HepG2 (cell line): ENCODE data around the gene SUPT4H1. TPM values are rescaled to one million over a fixed set of nuclear protein-coding genes. Genes with fewer than 3 reads are reported as not detected.
A peak's percentile ranks its signal among the peaks of the same experiment; 100 is the strongest.

Source experiments
- ATRX ChIP-seq: sonication (generic); formaldehyde crosslinking; IDR thresholded peaks from 2 replicates; pipeline ENCODE4 v1.4.0; 2020; ENCODE audit warnings: missing genetic modification reagents, borderline replicate concordance
- CHD2 ChIP-seq: IDR thresholded peaks from 2 replicates; pipeline ENCODE4 v1.6.1; 2011; ENCODE audit warnings: low read depth, low read length, improper control_type of control experiment
- FOSL2 ChIP-seq: sonication (generic); formaldehyde crosslinking; IDR thresholded peaks from 2 replicates; pipeline ENCODE4 v1.4.0; 2020; ENCODE audit warnings: missing genetic modification reagents
- FOXK2 ChIP-seq: fragments of 450-650 bp; IDR thresholded peaks from 2 replicates; pipeline ENCODE4 v1.6.1; 2016
- GATA4 ChIP-seq: sonication (generic); IDR thresholded peaks from 2 replicates; pipeline ENCODE4 v1.6.1; 2016; ENCODE audit warnings: antibody characterized with exemption, low read depth, borderline replicate concordance
- HNF4A ChIP-seq: sonication (generic); formaldehyde crosslinking; IDR thresholded peaks from 2 replicates; pipeline ENCODE4 v1.4.0; 2020; ENCODE audit warnings: missing genetic modification reagents
- KDM1A ChIP-seq: IDR thresholded peaks from 2 replicates; pipeline ENCODE4 v1.6.1; 2016; ENCODE audit warnings: missing compliant biosample characterization
- KDM5B ChIP-seq: sonication (generic); formaldehyde crosslinking; IDR thresholded peaks from 2 replicates; pipeline ENCODE4 v1.4.0; 2020; ENCODE audit warnings: missing genetic modification reagents, mild to moderate bottlenecking, borderline replicate concordance
- KDM6A ChIP-seq: IDR thresholded peaks from 2 replicates; pipeline ENCODE4 v1.6.1; 2016; ENCODE audit warnings: low read depth
- MAZ ChIP-seq, 2 experiments: sonication (generic) in 1 of 2; formaldehyde crosslinking in 1 of 2; IDR thresholded peaks; 2 replicates each; pipeline versions ENCODE4 v1.5.0 to v1.6.1; 2012 to 2020; ENCODE audit warnings: low read depth in 2 of 2, mild to moderate bottlenecking in 2 of 2, borderline replicate concordance in 1 of 2, improper control_type of control experiment in 1 of 2, low read length in 1 of 2, missing genetic modification reagents in 1 of 2, moderate library complexity in 1 of 2
- MEIS1 ChIP-seq: sonication (generic); formaldehyde crosslinking; IDR thresholded peaks from 2 replicates; pipeline ENCODE4 v1.9.0; 2021; ENCODE audit warnings: mild to moderate bottlenecking, missing genetic modification reagents, moderate library complexity, borderline replicate concordance
- PITX1 ChIP-seq: sonication (generic); formaldehyde crosslinking; IDR thresholded peaks from 2 replicates; pipeline ENCODE4 v1.5.1; 2020; ENCODE audit warnings: mild to moderate bottlenecking, missing genetic modification reagents
- PTBP1 ChIP-seq: fragments of 200-400 bp; formaldehyde crosslinking; IDR thresholded peaks from 2 replicates; pipeline ENCODE4 v1.6.1; 2018; ENCODE audit warnings: low read length, low read depth; ENCODE audit not compliant: poor library complexity, severe bottlenecking
- RBM22 ChIP-seq: fragments of 200-400 bp; formaldehyde crosslinking; optimal IDR thresholded peaks from 2 replicates; pipeline ENCODE3; 2017; ENCODE audit warnings: mild to moderate bottlenecking, low read length, moderate library complexity
- SP140L ChIP-seq: sonication (generic); formaldehyde crosslinking; IDR thresholded peaks from 2 replicates; pipeline ENCODE4 v1.4.0; 2020; ENCODE audit warnings: missing genetic modification reagents, borderline replicate concordance
- STAT5B ChIP-seq: sonication (generic); formaldehyde crosslinking; IDR thresholded peaks from 2 replicates; pipeline ENCODE4 v1.4.0; 2020; ENCODE audit warnings: missing genetic modification reagents
- ZBTB46 ChIP-seq: sonication (generic); formaldehyde crosslinking; IDR thresholded peaks from 2 replicates; pipeline ENCODE4 v1.4.0; 2020; ENCODE audit warnings: mild to moderate bottlenecking, missing genetic modification reagents, borderline replicate concordance
- ZNF44 ChIP-seq: sonication (generic); formaldehyde crosslinking; IDR thresholded peaks from 2 replicates; pipeline ENCODE4 v1.5.1; 2020; ENCODE audit warnings: mild to moderate bottlenecking, missing genetic modification reagents
- ZNF577 ChIP-seq: sonication (generic); formaldehyde crosslinking; IDR thresholded peaks from 2 replicates; pipeline ENCODE4 v1.4.0; 2020; ENCODE audit warnings: mild to moderate bottlenecking, low read depth, missing genetic modification reagents, borderline replicate concordance
- ZNF891 ChIP-seq: sonication (generic); formaldehyde crosslinking; IDR thresholded peaks from 2 replicates; pipeline ENCODE4 v1.5.0; 2020; ENCODE audit warnings: mild to moderate bottlenecking, missing genetic modification reagents
- ZSCAN25 ChIP-seq: sonication (generic); formaldehyde crosslinking; IDR thresholded peaks from 2 replicates; pipeline ENCODE4 v1.8.0; 2022; ENCODE audit warnings: mild to moderate bottlenecking, missing genetic modification reagents
- polyA plus RNA-seq, 8 experiments: library from polyadenylated mRNA; depleted of rRNA in 3 of 8; stranded (reverse) in 7 of 8; unstranded in 1 of 8; fragments of >200 nt; fragmentation: Illumina TruSeq in 4 of 8; extraction: Trizol in 4 of 8; gene quantifications; 2 replicates each; pipeline versions ENCODE4 v1.2.1 to v1.2.3, GENCODE V29; 2011 to 2016; ENCODE audit warnings: low read depth in 4 of 8, missing spikeins in 1 of 8, mixed read lengths in 1 of 8; ENCODE audit not compliant: insufficient read depth in 1 of 8
- total RNA-seq, 5 experiments: library from RNA; depleted of rRNA; stranded (reverse); fragments of >200 nt; fragmentation: Illumina TruSeq; extraction: Trizol; gene quantifications; 2 replicates each; pipeline ENCODE4 v1.2.3, GENCODE V29; 2016; ENCODE audit warnings: low read depth in 1 of 5
- TF ChIP-seq, protein P1 (sequence below): sonication (generic); formaldehyde crosslinking; IDR thresholded peaks from 2 replicates; pipeline ENCODE4 v1.5.0; 2020; ENCODE audit warnings: missing genetic modification reagents
- TF ChIP-seq, protein P2 (sequence below): sonication (generic); formaldehyde crosslinking; IDR thresholded peaks from 2 replicates; pipeline ENCODE4 v1.4.0; 2020; ENCODE audit warnings: missing genetic modification reagents

SUPT4H1 gene
- total and polyA plus RNA-seq, 2 of the 13 experiments (the other 11 are each of a cell fraction or from before 2014, with no cell fraction given): 155 to 244 TPM

DNA sequence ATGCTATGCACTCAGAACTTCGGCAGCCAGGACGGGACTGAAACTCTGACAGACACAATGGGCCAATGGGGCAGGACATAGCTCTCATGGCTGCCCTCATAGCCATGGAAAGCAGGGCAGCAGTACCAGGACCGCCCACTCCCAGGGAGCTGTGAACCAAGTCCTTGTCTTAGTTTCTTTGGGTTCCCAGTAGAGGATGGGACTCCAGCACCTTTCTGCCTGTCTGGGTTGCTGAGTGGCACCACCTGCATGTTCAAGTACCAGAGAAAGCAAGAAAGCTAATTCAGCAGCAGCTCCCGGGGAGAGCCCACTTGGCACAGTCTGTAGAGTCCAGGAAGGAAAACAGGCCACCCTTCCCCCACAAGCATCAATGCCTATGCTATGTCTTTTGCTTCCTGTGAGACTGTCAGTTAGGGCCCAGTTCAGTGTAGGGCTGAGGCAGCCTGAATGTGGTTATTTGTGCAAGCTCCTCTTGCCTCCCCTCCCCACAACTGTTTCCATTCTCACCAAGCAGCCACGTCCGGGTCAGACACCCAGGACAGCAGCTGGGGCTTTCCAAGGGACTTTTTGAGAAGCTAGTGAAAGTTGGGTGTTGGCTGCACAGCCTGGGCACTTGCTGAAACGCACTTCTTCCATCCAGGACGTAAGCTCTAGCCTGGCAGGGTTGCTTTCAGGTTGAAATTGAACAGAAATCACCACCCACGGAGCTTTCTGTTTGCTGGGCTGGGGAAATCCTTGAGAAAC, 7.8 kb downstream of the SUPT4H1 start (continued):
- TF ChIP-seq ZNF577 (CRISPR knock-in tag) (no peak), KDM5B (no peak), FOXK2 (no peak), ZBTB46 (CRISPR knock-in tag) (no peak), RBM22 (peak; percentile 48), PTBP1 (no peak), GATA4 (no peak), FOSL2 (CRISPR knock-in tag) (no peak), MAZ (IDR thresholded peaks at IDR 0.05; ENCODE audit: borderline replicate concordance, low read depth, low read length) (no peak), MAZ (CRISPR knock-in tag; IDR thresholded peaks at IDR 0.05; ENCODE audit: low read depth) (no peak), CHD2 (no peak), MEIS1 (no peak), HNF4A (no peak), PITX1 (CRISPR knock-in tag) (no peak), ZSCAN25 (CRISPR knock-in tag) (0 out of 2 replicates have a peak, but pooled peaks have one; percentile 36), ZNF44 (no peak), SP140L (CRISPR knock-in tag) (no peak), ATRX (CRISPR knock-in tag) (no peak), STAT5B (CRISPR knock-in tag) (no peak), KDM6A (CRISPR knock-in tag) (no peak), KDM1A (no peak), ZNF891 (CRISPR knock-in tag) (no peak)
- TF ChIP-seq, protein P1, sequence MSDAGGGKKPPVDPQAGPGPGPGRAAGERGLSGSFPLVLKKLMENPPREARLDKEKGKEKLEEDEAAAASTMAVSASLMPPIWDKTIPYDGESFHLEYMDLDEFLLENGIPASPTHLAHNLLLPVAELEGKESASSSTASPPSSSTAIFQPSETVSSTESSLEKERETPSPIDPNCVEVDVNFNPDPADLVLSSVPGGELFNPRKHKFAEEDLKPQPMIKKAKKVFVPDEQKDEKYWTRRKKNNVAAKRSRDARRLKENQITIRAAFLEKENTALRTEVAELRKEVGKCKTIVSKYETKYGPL: no peak
- TF ChIP-seq, protein P2, sequence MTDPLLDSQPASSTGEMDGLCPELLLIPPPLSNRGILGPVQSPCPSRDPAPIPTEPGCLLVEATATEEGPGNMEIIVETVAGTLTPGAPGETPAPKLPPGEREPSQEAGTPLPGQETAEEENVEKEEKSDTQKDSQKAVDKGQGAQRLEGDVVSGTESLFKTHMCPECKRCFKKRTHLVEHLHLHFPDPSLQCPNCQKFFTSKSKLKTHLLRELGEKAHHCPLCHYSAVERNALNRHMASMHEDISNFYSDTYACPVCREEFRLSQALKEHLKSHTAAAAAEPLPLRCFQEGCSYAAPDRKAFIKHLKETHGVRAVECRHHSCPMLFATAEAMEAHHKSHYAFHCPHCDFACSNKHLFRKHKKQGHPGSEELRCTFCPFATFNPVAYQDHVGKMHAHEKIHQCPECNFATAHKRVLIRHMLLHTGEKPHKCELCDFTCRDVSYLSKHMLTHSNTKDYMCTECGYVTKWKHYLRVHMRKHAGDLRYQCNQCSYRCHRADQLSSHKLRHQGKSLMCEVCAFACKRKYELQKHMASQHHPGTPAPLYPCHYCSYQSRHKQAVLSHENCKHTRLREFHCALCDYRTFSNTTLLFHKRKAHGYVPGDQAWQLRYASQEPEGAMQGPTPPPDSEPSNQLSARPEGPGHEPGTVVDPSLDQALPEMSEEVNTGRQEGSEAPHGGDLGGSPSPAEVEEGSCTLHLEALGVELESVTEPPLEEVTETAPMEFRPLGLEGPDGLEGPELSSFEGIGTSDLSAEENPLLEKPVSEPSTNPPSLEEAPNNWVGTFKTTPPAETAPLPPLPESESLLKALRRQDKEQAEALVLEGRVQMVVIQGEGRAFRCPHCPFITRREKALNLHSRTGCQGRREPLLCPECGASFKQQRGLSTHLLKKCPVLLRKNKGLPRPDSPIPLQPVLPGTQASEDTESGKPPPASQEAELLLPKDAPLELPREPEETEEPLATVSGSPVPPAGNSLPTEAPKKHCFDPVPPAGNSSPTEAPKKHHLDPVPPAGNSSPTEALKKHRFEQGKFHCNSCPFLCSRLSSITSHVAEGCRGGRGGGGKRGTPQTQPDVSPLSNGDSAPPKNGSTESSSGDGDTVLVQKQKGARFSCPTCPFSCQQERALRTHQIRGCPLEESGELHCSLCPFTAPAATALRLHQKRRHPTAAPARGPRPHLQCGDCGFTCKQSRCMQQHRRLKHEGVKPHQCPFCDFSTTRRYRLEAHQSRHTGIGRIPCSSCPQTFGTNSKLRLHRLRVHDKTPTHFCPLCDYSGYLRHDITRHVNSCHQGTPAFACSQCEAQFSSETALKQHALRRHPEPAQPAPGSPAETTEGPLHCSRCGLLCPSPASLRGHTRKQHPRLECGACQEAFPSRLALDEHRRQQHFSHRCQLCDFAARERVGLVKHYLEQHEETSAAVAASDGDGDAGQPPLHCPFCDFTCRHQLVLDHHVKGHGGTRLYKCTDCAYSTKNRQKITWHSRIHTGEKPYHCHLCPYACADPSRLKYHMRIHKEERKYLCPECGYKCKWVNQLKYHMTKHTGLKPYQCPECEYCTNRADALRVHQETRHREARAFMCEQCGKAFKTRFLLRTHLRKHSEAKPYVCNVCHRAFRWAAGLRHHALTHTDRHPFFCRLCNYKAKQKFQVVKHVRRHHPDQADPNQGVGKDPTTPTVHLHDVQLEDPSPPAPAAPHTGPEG: no peak
